PC-9 (cell line): ENCODE data around the gene HSPA5. TPM values are rescaled to one million over a fixed set of nuclear protein-coding genes. Genes with fewer than 3 reads are reported as not detected.
"Not testable (repeated sequence)": the region's sequence is repeated elsewhere in the genome, so short reads cannot be mapped to it uniquely, and the experiment has no call there.

Source experiments
- BruUV-seq: library from RNA; stranded (reverse); fragments of 400-500 nt; replicated peaks from 2 replicates; lab custom pipeline; 2021; lab: Mats Ljungman, UMichigan
- CTCF ChIA-PET: fragments of 300-600 bp; sonication (Branson Sonifier 250); formaldehyde crosslinking; loops from one replicate; lab custom pipeline; 2022; ENCODE audit warnings: antibody characterized with exemption; lab: Charles Lee
- POLR2A ChIA-PET: fragments of 300-600 bp; sonication (Branson Sonifier 250); formaldehyde crosslinking; loops from one replicate; lab custom pipeline; 2022; ENCODE audit warnings: antibody characterized with exemption; ENCODE audit not compliant: unreplicated experiment; lab: Charles Lee
- DNase-seq, 2 experiments: peaks; one replicate each; pipeline versions ENCODE4 v3.0.0 to v3.0.0-alpha.2; 2015 to 2022; ENCODE audit warnings: mixed read lengths in 1 of 2
- H2AFZ ChIP-seq: fragments of 200-600 bp; sonication (generic); 2 replicates; pipeline ENCODE4 v1.8.1; 2017; ENCODE audit warnings: antibody characterized with exemption
- H3F3A ChIP-seq: fragments of 200-600 bp; sonication (generic); 2 replicates; pipeline ENCODE4 v1.8.1; 2017; ENCODE audit warnings: antibody characterized with exemption, mild to moderate bottlenecking, low read depth; ENCODE audit not compliant: insufficient read depth
- H3K27ac ChIP-seq: fragments of 200-600 bp; sonication (generic); 2 replicates; pipeline ENCODE4 v1.6.1; 2016; ENCODE audit warnings: mixed run types
- H3K27me3 ChIP-seq: fragments of 200-600 bp; sonication (generic); 2 replicates; pipeline ENCODE4 v1.6.1; 2016; ENCODE audit warnings: low read depth, mixed run types; ENCODE audit not compliant: insufficient read depth
- H3K36me3 ChIP-seq: fragments of 200-600 bp; sonication (generic); 2 replicates; pipeline ENCODE4 v1.6.1; 2016; ENCODE audit warnings: low read depth, mixed run types
- H3K4me1 ChIP-seq: fragments of 200-600 bp; sonication (generic); replicated peaks from 2 replicates; pipeline ENCODE4 v1.6.1; 2016; ENCODE audit warnings: mixed run types; ENCODE audit not compliant: insufficient read depth
- H3K4me2 ChIP-seq: fragments of 200-600 bp; sonication (generic); 2 replicates; pipeline ENCODE4 v1.6.1; 2017; ENCODE audit warnings: mixed run types
- H3K4me3 ChIP-seq: fragments of 200-600 bp; sonication (generic); 2 replicates; pipeline ENCODE4 v1.6.1; 2016; ENCODE audit warnings: mixed run types
- H3K79me2 ChIP-seq: fragments of 200-600 bp; sonication (generic); 2 replicates; pipeline ENCODE4 v1.6.1; 2017; ENCODE audit warnings: low read depth, mixed run types
- H3K9me2 ChIP-seq: fragments of 200-600 bp; sonication (generic); 2 replicates; pipeline ENCODE4 v1.8.1; 2017; ENCODE audit warnings: mild to moderate bottlenecking; ENCODE audit not compliant: insufficient read depth
- H3K9me3 ChIP-seq: fragments of 200-600 bp; sonication (generic); 2 replicates; pipeline ENCODE4 v1.8.1; 2016; ENCODE audit warnings: low read depth; ENCODE audit not compliant: insufficient read depth
- H4K20me1 ChIP-seq: fragments of 200-600 bp; sonication (generic); 2 replicates; pipeline ENCODE4 v1.8.1; 2017; ENCODE audit not compliant: insufficient read depth
- EZH2 ChIP-seq: fragments of 200-600 bp; sonication (generic); IDR thresholded peaks from 2 replicates; pipeline ENCODE4 v1.8.0; 2017; ENCODE audit warnings: antibody characterized with exemption, low read depth
- intact Hi-C: fragments of 100-400 bp; cut with micrococcal nuclease; formaldehyde crosslinking; loops from one replicate; pipeline ENCODE4 v1.10.0; 2022; ENCODE audit not compliant: unreplicated experiment
- total RNA-seq: library from RNA; stranded (reverse); gene quantifications from 2 replicates; pipeline ENCODE4 v1.2.3, GENCODE V29; 2021
- TF ChIP-seq, protein P1 (sequence below): fragments of 200-600 bp; sonication (generic); conservative IDR thresholded peaks from 2 replicates; pipeline ENCODE4 v1.6.1; 2017; ENCODE audit warnings: mixed run types, antibody characterized with exemption, mild to moderate bottlenecking, moderate library complexity

HSPA5 gene
- total RNA-seq, 1 experiment from 2014 or later: 235 TPM

DNA sequence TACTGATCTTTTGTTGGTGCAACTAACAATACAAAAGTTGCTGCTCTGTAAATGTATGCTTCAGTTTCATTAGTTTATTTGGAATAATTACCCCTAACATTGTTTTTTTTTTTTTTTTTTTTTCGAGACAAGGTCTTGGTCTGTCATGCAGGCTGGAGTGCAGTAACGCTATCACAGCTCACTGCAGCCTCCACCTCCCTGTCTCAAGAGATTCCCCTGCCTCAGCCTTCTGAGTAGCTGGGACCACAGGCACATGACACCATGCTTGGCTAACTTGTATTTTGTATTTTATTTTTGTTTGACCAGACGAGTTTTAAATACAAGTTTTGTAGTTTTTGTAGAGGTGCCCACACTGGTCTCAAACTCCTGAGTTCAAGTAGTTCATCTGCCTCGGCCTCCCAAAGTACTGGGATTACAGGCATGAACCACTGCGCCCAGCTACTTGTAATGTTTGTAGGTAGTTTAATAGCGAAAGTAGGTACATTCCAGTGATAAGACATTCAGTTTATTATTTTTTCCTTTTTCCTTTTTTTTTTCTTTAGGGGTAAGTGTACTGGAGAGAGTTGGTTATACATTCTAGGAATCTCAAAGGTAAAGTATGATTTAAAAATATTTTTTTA, 27.4 kb upstream of the HSPA5 start:
- H4K20me1 ChIP-seq: peaks cover 15% of the 10 kb centered on the region
- ChIA-PET CTCF (no interaction called here), POLR2A (no interaction called here)
- H2AFZ ChIP-seq: no peak overlapping the region
- H3K4me2 ChIP-seq: no peak overlapping the region
- H3F3A ChIP-seq: peaks cover 20% of the 10 kb centered on the region
- no peaks in the 10 kb centered on the region for H3K9me3 ChIP-seq
- H3K79me2 ChIP-seq: peaks cover 77% of the 10 kb centered on the region
- H3K4me3 ChIP-seq: no peak overlapping the region
- no peak for DNase-seq
- no peaks in the 10 kb centered on the region for H3K27me3 ChIP-seq
- H3K4me1 ChIP-seq: peaks cover 20% of the 10 kb centered on the region
- peaks cover 13% of the 10 kb centered on the region for H3K36me3 ChIP-seq
- intact Hi-C loops: no loop called here
- no peaks in the 10 kb centered on the region for H3K9me2 ChIP-seq
- TF ChIP-seq EZH2: no peak
- TF ChIP-seq, protein P1, sequence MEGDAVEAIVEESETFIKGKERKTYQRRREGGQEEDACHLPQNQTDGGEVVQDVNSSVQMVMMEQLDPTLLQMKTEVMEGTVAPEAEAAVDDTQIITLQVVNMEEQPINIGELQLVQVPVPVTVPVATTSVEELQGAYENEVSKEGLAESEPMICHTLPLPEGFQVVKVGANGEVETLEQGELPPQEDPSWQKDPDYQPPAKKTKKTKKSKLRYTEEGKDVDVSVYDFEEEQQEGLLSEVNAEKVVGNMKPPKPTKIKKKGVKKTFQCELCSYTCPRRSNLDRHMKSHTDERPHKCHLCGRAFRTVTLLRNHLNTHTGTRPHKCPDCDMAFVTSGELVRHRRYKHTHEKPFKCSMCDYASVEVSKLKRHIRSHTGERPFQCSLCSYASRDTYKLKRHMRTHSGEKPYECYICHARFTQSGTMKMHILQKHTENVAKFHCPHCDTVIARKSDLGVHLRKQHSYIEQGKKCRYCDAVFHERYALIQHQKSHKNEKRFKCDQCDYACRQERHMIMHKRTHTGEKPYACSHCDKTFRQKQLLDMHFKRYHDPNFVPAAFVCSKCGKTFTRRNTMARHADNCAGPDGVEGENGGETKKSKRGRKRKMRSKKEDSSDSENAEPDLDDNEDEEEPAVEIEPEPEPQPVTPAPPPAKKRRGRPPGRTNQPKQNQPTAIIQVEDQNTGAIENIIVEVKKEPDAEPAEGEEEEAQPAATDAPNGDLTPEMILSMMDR: no peak
- BruUV-seq: no TSS peak
- no peak overlapping the region for H3K27ac ChIP-seq

- H3K27me3 ChIP-seq, H3K9me3 ChIP-seq, DNase-seq, H2AFZ ChIP-seq, H3K9me2 ChIP-seq, BruUV-seq, intact Hi-C loops, POLR2A ChIA-PET, H3K27ac ChIP-seq, H3K4me3 ChIP-seq, H3K4me2 ChIP-seq, CTCF ChIA-PET: not testable (repeated sequence)
- Histone ChIP-seq H4K20me1 (peaks cover 12% of the 10 kb centered on the region), H3K79me2 (peaks cover 65% of the 10 kb centered on the region), H3K4me1 (peaks cover 24% of the 10 kb centered on the region), H3K36me3 (peaks cover 13% of the 10 kb centered on the region), H3F3A (peaks cover 18% of the 10 kb centered on the region)
Observed at GRCh38 chr9:125264068-125264467, 22.9 kb upstream of the HSPA5 start.

GRCh38 chr9:125262294-125262991, 21.3 kb upstream of the HSPA5 start:
- intact Hi-C loops: no loop called here
- no peak for DNase-seq
- Histone ChIP-seq H3K36me3 (peaks cover 10% of the 10 kb centered on the region), H3K9me2 (no peaks in the 10 kb centered on the region), H3K27me3 (no peaks in the 10 kb centered on the region), H3K4me2 (peak overlapping the region; percentile 89), H4K20me1 (peaks cover 12% of the 10 kb centered on the region), H3K4me3 (peak overlapping the region; percentile 78), H3K9me3 (no peaks in the 10 kb centered on the region), H2AFZ (peak overlapping the region; percentile 98), H3K4me1 (peaks cover 24% of the 10 kb centered on the region), H3K27ac (no peak overlapping the region), H3F3A (peaks cover 18% of the 10 kb centered on the region; the same call in 1 of the 2 replicates), H3K79me2 (peaks cover 50% of the 10 kb centered on the region)
- no TSS peak for BruUV-seq
- CTCF ChIA-PET: no interaction called here
- POLR2A ChIA-PET: interaction anchor here (0.9 to 1.4 kb wide), 2 partner anchors 21 to 35 kb away, joined by 6 to 7 read pairs; partner anchors contain the start of gene HSPA5
- TF ChIP-seq EZH2: no peak
- TF ChIP-seq, protein P1: no peak
